NCI-H1436 (cell line): ENCODE data around the gene HYAL2.

Source experiments
- DNase-seq: peaks from one replicate; lab custom pipeline; 2025; lab: John Stamatoyannopoulos, UW

Gene HYAL2

GRCh38 chr3:50322386-50323091, at the start of gene HYAL2:
HYAL2 (minus strand) TSS chr3:50322745; CDS start chr3:50320489, 2,256 bp downstream.
- DNase-seq: no peak

GRCh38 chr3:50371133-50371685, 48.7 kb upstream of the HYAL2 start:
- DNase-seq: no peak

GRCh38 chr3:50370594-50370993, 48.0 kb upstream of the HYAL2 start:
- DNase-seq: no peak

- no peak for DNase-seq
Observed at GRCh38 chr3:50369012-50369670, 46.6 kb upstream of the HYAL2 start.

GRCh38 chr3:50365842-50366220, 43.3 kb upstream of the HYAL2 start:
- DNase-seq: no peak

- DNase-seq: peak; percentile 67
Observed at GRCh38 chr3:50365080-50365841, 42.7 kb upstream of the HYAL2 start.

GRCh38 chr3:50364573-50365079, 42.1 kb upstream of the HYAL2 start:
- DNase-seq: no peak

GRCh38 chr3:50359760-50360110, 37.2 kb upstream of the HYAL2 start:
- no peak for DNase-seq

GRCh38 chr3:50358911-50359759, 36.6 kb upstream of the HYAL2 start, which contains the start of gene TMEM115:
TMEM115 (minus strand) TSS chr3:50359521; CDS start chr3:50359063, 458 bp downstream.
- DNase-seq: peak; percentile 90

- DNase-seq: no peak
Observed at GRCh38 chr3:50358355-50358910, 35.9 kb upstream of the HYAL2 start.

- no peak for DNase-seq
Observed at GRCh38 chr3:50357481-50357880, 34.9 kb upstream of the HYAL2 start.

GRCh38 chr3:50356553-50356952, 34.0 kb upstream of the HYAL2 start:
- no peak for DNase-seq

- no peak for DNase-seq
Observed at GRCh38 chr3:50355829-50356552, 33.4 kb upstream of the HYAL2 start.

GRCh38 chr3:50354850-50355249, 32.3 kb upstream of the HYAL2 start:
- DNase-seq: no peak

GRCh38 chr3:50354186-50354764, 31.7 kb upstream of the HYAL2 start:
- DNase-seq: no peak

GRCh38 chr3:50353245-50354004, 30.9 kb upstream of the HYAL2 start:
- no peak for DNase-seq

GRCh38 chr3:50352781-50353180, 30.2 kb upstream of the HYAL2 start:
- DNase-seq: no peak

- DNase-seq: no peak
Observed at GRCh38 chr3:50351323-50351697, 28.8 kb upstream of the HYAL2 start.
